HG03103 (cell line): ENCODE measurements around the gene LTBP4.

Source experiments
- ATAC-seq: cut with Tn5 transposase; IDR thresholded peaks from one replicate; pipeline ENCODE4 v1.9.1; 2021; ENCODE audit warnings: low read depth; ENCODE audit not compliant: unreplicated experiment

The LTBP4 gene

GRCh38 chr19:40609561-40610395, 8.6 kb downstream of the LTBP4 start:
- ATAC-seq, result no peak

DNA sequence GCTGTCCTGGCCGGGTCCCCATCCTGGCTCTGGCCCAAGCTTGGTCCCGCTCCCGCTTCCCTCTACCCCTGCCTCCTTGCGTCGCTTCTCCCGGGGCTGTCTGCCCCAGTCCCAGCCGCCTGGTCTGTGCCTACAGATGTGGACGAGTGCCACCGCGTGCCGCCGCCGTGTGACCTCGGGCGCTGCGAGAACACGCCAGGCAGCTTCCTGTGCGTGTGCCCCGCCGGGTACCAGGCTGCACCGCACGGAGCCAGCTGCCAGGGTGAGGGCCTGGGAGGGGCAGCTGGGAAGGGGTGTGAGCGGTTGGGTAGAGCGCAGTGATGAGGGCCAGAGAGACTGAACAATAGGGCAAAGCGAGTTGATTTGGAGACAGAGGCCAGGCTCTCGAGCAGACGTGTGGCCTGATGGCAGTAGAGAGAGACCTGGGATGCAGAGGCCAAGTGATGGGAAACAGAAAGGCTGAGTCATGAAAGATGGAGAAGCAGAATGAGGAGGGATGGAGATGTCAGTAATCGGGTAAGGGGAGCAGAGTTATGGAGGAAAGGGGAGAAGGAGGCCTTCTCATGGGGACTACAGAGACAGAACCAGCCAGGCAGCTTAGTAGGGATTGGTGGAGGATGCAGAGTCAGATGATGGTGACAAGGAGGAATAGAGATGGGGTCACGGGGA, 9.4 kb downstream of the LTBP4 start:
- no peak for ATAC-seq

GRCh38 chr19:40611096-40611495, 9.9 kb downstream of the LTBP4 start:
- ATAC-seq, result no peak

DNA sequence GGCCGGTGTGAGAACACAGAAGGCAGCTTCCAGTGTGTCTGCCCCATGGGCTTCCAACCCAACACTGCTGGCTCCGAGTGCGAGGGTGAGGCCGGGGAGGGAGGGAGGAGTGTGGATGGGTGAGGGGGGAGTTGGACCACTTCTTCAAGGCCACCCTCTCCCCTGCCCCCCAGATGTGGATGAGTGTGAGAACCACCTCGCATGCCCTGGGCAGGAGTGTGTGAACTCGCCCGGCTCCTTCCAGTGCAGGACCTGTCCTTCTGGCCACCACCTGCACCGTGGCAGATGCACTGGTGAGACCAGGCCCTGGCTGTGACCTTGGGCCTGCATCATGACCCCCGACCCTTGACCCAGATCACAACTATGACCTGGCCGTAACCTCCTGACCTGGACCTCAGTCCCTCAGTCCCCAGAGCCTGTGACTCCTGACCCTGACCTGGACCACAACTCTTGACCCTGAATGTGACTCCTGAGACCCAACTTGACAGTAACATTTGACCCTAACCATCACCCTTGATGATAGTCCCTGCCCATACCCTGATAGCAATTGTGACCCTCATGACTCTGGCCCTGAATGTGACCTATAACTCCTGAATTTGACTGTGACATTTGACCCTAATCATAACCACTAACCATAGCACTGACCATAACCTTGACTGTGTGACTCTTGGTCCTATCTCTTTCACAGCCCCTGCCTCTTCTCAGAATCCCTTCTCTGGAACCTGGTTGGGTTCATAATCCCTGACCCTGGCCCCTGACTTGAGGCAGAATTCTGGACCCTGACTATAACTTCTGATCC, 10.9 kb downstream of the LTBP4 start:
- no peak for ATAC-seq

- ATAC-seq, result no peak
Observed at GRCh38 chr19:40612831-40613689, 11.9 kb downstream of the LTBP4 start.

- no peak for ATAC-seq
Observed at GRCh38 chr19:40613690-40614621, 12.8 kb downstream of the LTBP4 start.

DNA sequence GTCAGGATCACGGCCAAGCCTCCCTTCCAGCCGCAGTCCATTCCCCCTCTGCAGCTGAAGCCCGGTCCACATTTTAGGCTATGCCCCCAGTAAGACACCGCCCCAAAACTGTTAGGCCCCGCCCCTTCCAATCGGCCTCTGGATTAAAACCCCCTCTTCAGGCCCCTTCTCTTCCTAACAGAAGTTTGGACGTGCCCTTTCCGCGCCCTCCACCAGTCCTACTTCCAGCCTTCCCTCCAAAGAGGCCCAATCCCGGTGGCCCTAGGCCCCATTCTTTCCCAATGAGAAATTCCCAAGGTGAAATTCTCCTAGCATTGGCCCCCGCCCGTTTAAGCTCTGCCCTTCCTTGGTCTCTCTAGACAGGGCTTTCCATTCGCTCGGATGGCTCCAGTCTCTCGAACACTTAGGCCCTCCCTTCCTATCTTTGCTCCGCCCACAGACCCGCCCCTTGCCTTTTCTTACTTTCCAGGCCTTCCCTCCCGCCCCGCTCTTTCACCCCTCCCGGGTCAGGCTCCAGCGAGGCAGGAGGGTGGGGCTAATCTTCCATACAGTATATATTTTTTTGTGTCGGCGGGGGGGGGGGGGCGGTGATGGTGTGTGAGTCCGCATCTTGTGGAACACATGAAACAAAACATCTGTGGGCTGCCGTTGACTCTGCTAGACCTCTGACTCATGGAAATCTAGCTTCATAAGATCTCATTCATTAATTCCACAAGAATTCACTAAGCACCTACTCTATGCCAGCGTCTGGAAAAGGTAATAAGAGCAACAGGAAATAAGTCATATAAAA, 13.6 kb downstream of the LTBP4 start:
- no peak for ATAC-seq

GRCh38 chr19:40616178-40616577, 15.0 kb downstream of the LTBP4 start:
- no peak for ATAC-seq

GRCh38 chr19:40616941-40617340, 15.8 kb downstream of the LTBP4 start:
- ATAC-seq, result no peak

- no peak for ATAC-seq
Observed at GRCh38 chr19:40617961-40618360, 16.8 kb downstream of the LTBP4 start.

DNA sequence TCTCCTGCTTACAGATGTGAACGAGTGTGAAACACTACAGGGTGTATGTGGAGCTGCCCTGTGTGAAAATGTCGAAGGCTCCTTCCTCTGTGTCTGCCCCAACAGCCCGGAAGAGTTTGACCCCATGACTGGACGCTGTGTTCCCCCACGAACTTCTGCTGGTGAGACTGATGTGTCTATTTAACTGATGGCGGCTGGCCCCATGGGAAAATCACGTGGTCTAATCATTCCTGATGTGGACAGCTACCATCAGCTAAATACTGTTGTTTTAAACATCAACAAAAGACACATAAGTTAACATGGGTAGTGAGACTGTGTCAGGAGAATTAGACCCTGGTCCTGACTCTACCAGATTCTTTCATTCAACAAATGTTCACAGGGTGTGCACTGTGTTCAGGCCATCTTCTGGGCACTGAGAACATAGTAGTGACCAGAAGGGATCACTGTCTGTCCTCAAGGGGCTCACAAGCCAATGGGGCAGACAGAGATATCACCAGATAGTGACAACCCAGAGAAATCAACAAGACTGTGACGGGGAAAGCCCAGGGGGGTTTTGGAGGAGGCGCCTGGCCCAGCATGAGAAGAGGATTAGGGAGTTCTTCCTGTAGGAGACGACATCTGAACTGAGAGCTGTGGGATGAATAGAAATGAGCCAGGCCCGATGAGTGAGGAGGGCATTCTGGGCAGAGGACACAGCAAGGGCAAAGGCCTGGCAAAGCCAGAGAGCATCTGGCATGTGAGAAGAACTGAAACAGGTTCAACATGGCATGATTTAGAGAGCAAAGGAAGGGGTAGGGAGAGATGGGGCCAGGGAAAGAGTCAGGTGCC, 18.4 kb downstream of the LTBP4 start:
- no peak for ATAC-seq

GRCh38 chr19:40620161-40620485, 19.0 kb downstream of the LTBP4 start:
- no peak for ATAC-seq

DNA sequence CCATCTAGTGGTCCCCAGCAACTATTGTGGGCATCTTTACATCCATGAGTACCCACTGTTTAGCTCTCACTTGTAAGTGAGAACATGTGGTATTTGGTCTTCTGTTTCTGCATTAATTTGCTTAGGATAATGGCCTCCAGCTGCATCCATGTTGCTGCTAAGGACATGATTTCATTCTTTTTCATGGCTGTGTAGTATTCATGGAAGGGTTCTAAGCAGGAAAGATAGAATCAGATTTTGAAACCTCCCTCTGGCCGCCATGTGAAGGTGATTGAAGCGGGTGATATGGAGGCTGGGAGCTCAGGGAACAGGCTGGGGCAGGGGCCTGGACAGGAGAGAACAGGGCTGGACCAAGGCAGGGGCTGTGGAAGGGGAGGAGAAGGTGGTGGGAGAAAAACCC, 20.1 kb downstream of the LTBP4 start:
- ATAC-seq, result no peak

DNA sequence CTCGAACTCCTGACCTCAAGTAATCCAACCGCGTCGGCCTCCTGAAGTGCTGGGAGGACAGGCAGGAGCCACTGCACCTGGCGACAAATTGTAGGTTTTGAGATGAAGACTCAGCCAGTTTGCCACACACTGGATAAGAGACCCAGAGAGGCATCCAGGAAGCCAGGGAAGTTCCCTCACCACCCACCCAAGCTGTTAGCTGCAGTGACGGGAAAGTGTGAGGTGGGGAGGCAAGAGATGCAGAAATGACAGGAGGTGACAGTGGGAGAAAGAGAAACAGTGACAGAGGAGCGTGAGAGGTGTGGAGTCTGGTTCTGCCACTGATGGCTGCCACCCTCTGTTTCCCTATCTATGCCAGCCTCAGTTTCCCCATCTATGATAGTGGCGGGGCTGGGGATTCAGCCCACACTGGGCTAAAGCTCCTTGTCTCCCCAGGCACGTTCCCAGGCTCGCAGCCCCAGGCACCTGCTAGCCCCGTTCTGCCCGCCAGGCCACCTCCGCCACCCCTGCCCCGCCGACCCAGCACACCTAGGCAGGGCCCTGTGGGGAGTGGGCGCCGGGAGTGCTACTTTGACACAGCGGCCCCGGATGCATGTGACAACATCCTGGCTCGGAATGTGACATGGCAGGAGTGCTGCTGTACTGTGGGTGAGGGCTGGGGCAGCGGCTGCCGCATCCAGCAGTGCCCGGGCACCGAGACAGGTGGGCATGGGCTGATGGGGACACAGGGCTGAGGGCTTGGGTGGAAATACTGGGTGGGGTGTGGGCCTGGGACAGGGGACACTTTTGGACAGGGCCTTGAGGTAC, 21.0 kb downstream of the LTBP4 start:
- ATAC-seq, result no peak

- ATAC-seq, result no peak
Observed at GRCh38 chr19:40622773-40623075, 21.6 kb downstream of the LTBP4 start.

DNA sequence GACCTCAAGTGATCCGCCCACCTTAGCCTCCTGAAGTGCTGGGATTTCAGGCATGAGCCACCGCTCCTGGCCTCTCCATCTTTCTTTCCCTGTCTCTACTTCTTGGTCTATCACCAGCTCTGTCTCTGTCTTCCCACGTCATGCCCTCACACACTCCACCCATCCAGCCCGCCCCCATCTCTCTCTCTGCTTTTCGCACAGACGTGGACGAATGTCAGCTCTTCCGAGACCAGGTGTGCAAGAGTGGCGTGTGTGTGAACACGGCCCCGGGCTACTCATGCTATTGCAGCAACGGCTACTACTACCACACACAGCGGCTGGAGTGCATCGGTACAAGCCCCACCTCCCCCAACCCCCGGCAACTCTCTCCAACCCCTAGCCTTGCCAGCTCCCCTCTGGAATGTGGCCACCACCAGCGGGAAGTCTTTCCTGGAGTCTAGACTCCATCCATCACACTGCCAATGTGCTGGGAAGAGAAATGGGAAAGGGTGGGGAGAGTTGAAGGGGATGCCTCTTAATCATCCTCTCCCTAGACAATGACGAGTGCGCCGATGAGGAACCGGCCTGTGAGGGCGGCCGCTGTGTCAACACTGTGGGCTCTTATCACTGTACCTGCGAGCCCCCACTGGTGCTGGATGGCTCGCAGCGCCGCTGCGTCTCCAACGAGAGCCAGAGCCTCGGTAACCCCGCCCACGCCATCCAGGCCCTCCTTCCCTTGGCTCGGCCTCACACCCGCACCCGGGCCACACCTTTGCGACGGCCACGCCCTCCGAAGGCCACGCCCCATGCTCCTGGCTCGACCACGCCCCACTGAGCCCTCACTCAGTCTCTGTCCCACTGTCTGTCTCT, 22.5 kb downstream of the LTBP4 start:
- ATAC-seq, result no peak
